Mesothelial cell of epicardium (in vitro differentiated cells): ENCODE measurements around the gene TAF15. TPM values are rescaled to one million over a fixed set of nuclear protein-coding genes. Genes with fewer than 3 reads are reported as not detected.
A peak's percentile ranks its signal among the peaks of the same experiment; 100 is the strongest.

Experiments used
- DNase-seq, 2 experiments: peaks; one replicate each; pipeline ENCODE4 v3.0.0; 2021; ENCODE audit warnings: low spot score in 2 of 2; ENCODE audit not compliant: unreplicated experiment in 2 of 2
- H3K27ac Mint-ChIP-seq: 2 replicates; pipeline ENCODE4 v1.8.0; 2021; ENCODE audit warnings: mixed read lengths
- H3K27me3 Mint-ChIP-seq: 2 replicates; pipeline ENCODE4 v1.8.0; 2021; ENCODE audit warnings: low read depth, mixed read lengths
- H3K36me3 Mint-ChIP-seq: 2 replicates; pipeline ENCODE4 v1.8.0; 2021; ENCODE audit warnings: mixed read lengths
- H3K4me1 Mint-ChIP-seq: 2 replicates; pipeline ENCODE4 v1.8.0; 2021; ENCODE audit warnings: mixed read lengths
- H3K4me3 Mint-ChIP-seq: 2 replicates; pipeline ENCODE4 v1.8.0; 2021; ENCODE audit warnings: mild to moderate bottlenecking, moderate library complexity, mixed read lengths
- H3K9me3 Mint-ChIP-seq: 2 replicates; pipeline ENCODE4 v1.8.0; 2021; ENCODE audit warnings: mixed read lengths
- CTCF ChIP-seq: fragments of 200-600 bp; sonication (generic); IDR thresholded peaks from one replicate; pipeline ENCODE4 v1.5.0; 2021; ENCODE audit warnings: antibody characterized with exemption; ENCODE audit not compliant: unreplicated experiment
- total RNA-seq: library from RNA; stranded (reverse); gene quantifications from 3 replicates; pipeline ENCODE4 v1.2.1, GENCODE V29; 2021

The TAF15 gene
- total RNA-seq, 1 donor from 2014 or later: 225 TPM

GRCh38 chr17:35788477-35789368 lies 20.6 kb upstream of the TAF15 start:
- peak overlapping the region; percentile 0 for H3K27ac Mint-ChIP-seq
- H3K9me3 Mint-ChIP-seq: no peaks in the 10 kb centered on the region
- H3K4me1 Mint-ChIP-seq: peaks cover 11% of the 10 kb centered on the region

GRCh38 chr17:35790841-35791240 lies 18.4 kb upstream of the TAF15 start:
- H3K4me3 Mint-ChIP-seq: no peak overlapping the region
- H3K4me1 Mint-ChIP-seq: peaks cover 18% of the 10 kb centered on the region
- peaks cover 34% of the 10 kb centered on the region for H3K27me3 Mint-ChIP-seq
- TF ChIP-seq CTCF: no peak
- no peaks in the 10 kb centered on the region for H3K36me3 Mint-ChIP-seq
- no peaks in the 10 kb centered on the region for H3K9me3 Mint-ChIP-seq
- no peak for DNase-seq
- no peak overlapping the region for H3K27ac Mint-ChIP-seq

More at GRCh38 chr17:35788477-35789368, 20.6 kb upstream of the TAF15 start:
- Mint-ChIP-seq H3K27me3 (peaks cover 17% of the 10 kb centered on the region), H3K36me3 (no peaks in the 10 kb centered on the region), H3K4me3 (no peak overlapping the region)
- no peak for TF ChIP-seq CTCF
- DNase-seq: no peak

- no peak for DNase-seq
- no peak for TF ChIP-seq CTCF
- no peaks in the 10 kb centered on the region for H3K9me3 Mint-ChIP-seq
- H3K27ac Mint-ChIP-seq: no peak overlapping the region
- H3K27me3 Mint-ChIP-seq: peaks cover 44% of the 10 kb centered on the region
- peaks cover 15% of the 10 kb centered on the region for H3K4me1 Mint-ChIP-seq
- no peak overlapping the region for H3K4me3 Mint-ChIP-seq
- H3K36me3 Mint-ChIP-seq: no peaks in the 10 kb centered on the region
Observed at GRCh38 chr17:35791681-35792350, 17.5 kb upstream of the TAF15 start.

- Mint-ChIP-seq H3K27me3 (peaks cover 57% of the 10 kb centered on the region), H3K9me3 (no peaks in the 10 kb centered on the region), H3K4me3 (peak overlapping the region; percentile 35), H3K27ac (no peak overlapping the region), H3K36me3 (no peaks in the 10 kb centered on the region), H3K4me1 (peaks cover 8% of the 10 kb centered on the region)
- TF ChIP-seq CTCF: no peak
- no peak for DNase-seq
Observed at GRCh38 chr17:35793257-35793656, 16.0 kb upstream of the TAF15 start.

GRCh38 chr17:35795007-35795870 lies 14.0 kb upstream of the TAF15 start, which contains the start of gene MMP28:
Gene MMP28 (minus strand): TSS chr17:35795641. CDS start chr17:35795377, 264 bp downstream.
- peak within 1 kb of the TSS; percentile 59 for H3K4me3 Mint-ChIP-seq
- H3K27me3 Mint-ChIP-seq: peaks cover 64% of the 10 kb centered on the region
- no peaks in the 10 kb centered on the region for H3K9me3 Mint-ChIP-seq
- no peak within 1 kb of the TSS for H3K27ac Mint-ChIP-seq
- peaks cover 12% of the 10 kb centered on the region for H3K4me1 Mint-ChIP-seq
- no peak for TF ChIP-seq CTCF
- H3K36me3 Mint-ChIP-seq: no peaks in the 10 kb centered on the region
- DNase-seq: peak; percentile 32 to 59
